HEK293T (cell line): ENCODE data around the gene WDR62.
A peak's percentile ranks its signal among the peaks of the same experiment; 100 is the strongest.

Experiments used
- CTCF ChIA-PET: fragments of 350-600 bp; formaldehyde crosslinking; extraction: SDS; loops from one replicate; lab custom pipeline; 2021; ENCODE audit warnings: antibody characterized with exemption, inconsistent platforms; lab: Yijun Ruan, JAX
- POLR2A ChIA-PET: fragments of 350-600 bp; formaldehyde crosslinking; extraction: SDS; loops from one replicate; lab custom pipeline; 2020; ENCODE audit warnings: antibody characterized with exemption, inconsistent platforms; lab: Yijun Ruan, JAX
- DNase-seq: peaks from one replicate; pipeline ENCODE4 v3.0.0; 2012; ENCODE audit warnings: mixed read lengths; ENCODE audit errors: extremely low spot score
- ARNT ChIP-seq: fragments of 450-650 bp; IDR thresholded peaks from 2 replicates; pipeline ENCODE4 v1.6.1; 2017; ENCODE audit warnings: mild to moderate bottlenecking
- BHLHE40 ChIP-seq: fragments of 450-650 bp; IDR thresholded peaks from 2 replicates; pipeline ENCODE4 v1.6.1; 2016; ENCODE audit warnings: mild to moderate bottlenecking, moderate library complexity, borderline replicate concordance
- CTBP1 ChIP-seq: fragments of 450-650 bp; IDR thresholded peaks from 2 replicates; pipeline ENCODE4 v1.6.1; 2016; ENCODE audit warnings: borderline replicate concordance
- ELF4 ChIP-seq: fragments of 450-650 bp; IDR thresholded peaks from 2 replicates; pipeline ENCODE4 v1.6.1; 2017; ENCODE audit warnings: antibody characterized with exemption
- FOXA1 ChIP-seq: fragments of 450-650 bp; IDR thresholded peaks from 2 replicates; pipeline ENCODE4 v1.6.1; 2016; ENCODE audit warnings: mild to moderate bottlenecking
- FOXK2 ChIP-seq: fragments of 450-650 bp; IDR thresholded peaks from 2 replicates; pipeline ENCODE4 v1.6.1; 2016; ENCODE audit warnings: mild to moderate bottlenecking
- FOXM1 ChIP-seq: fragments of 450-650 bp; IDR thresholded peaks from 2 replicates; pipeline ENCODE4 v1.6.1; 2017; ENCODE audit warnings: mild to moderate bottlenecking, borderline replicate concordance
- HDGF ChIP-seq: fragments of 450-650 bp; IDR thresholded peaks from 2 replicates; pipeline ENCODE4 v1.6.1; 2017; ENCODE audit warnings: antibody characterized with exemption, borderline replicate concordance
- L3MBTL2 ChIP-seq: fragments of 450-650 bp; conservative IDR thresholded peaks from 2 replicates; pipeline ENCODE4 v1.6.1; 2016; ENCODE audit warnings: mild to moderate bottlenecking
- LEF1 ChIP-seq: fragments of 450-650 bp; IDR thresholded peaks from 2 replicates; pipeline ENCODE4 v1.6.1; 2017; ENCODE audit warnings: mild to moderate bottlenecking, borderline replicate concordance
- NFRKB ChIP-seq: fragments of 450-650 bp; IDR thresholded peaks from 2 replicates; pipeline ENCODE4 v1.6.1; 2016; ENCODE audit warnings: mild to moderate bottlenecking, moderate library complexity
- PKNOX1 ChIP-seq: fragments of 450-650 bp; IDR thresholded peaks from 2 replicates; pipeline ENCODE4 v1.6.1; 2016
- SP1 ChIP-seq: fragments of 450-650 bp; IDR thresholded peaks from 2 replicates; pipeline ENCODE4 v1.6.1; 2017
- SUZ12 ChIP-seq: fragments of 450-650 bp; IDR thresholded peaks from 2 replicates; pipeline ENCODE4 v1.6.1; 2016; ENCODE audit warnings: mild to moderate bottlenecking
- TARDBP ChIP-seq: fragments of 450-650 bp; IDR thresholded peaks from 2 replicates; pipeline ENCODE4 v1.6.1; 2016
- ZNF384 ChIP-seq: fragments of 450-650 bp; IDR thresholded peaks from 2 replicates; pipeline ENCODE4 v1.6.1; 2016

WDR62 gene

GRCh38 chr19:36010402-36010801 is 44.3 kb upstream of the WDR62 start:
- POLR2A ChIA-PET, result no interaction called here
- TF ChIP-seq NFRKB (no peak), FOXK2 (no peak), ELF4 (no peak), FOXM1 (no peak), ARNT (no peak), PKNOX1 (no peak), HDGF (no peak), CTBP1 (no peak), FOXA1 (no peak), L3MBTL2 (no peak), BHLHE40 (no peak)
- no peak for DNase-seq
- CTCF ChIA-PET, result no interaction called here

- POLR2A ChIA-PET, result interaction anchor here (0.9 to 1.8 kb wide), 14 partner anchors 8 to 115 kb away, joined by 3 to 13 read pairs (median 5); partner anchors contain the start of genes POLR2I, SDHAF1, TBCB and THAP8
- TF ChIP-seq FOXA1 (no peak), SP1 (no peak), ZNF384 (no peak), TARDBP (no peak), NFRKB (no peak), CTBP1 (no peak)
- DNase-seq, result no peak
- CTCF ChIA-PET, result no interaction called here
These were observed 41.3 kb upstream of the WDR62 start for GRCh38 chr19:36013280-36014011.

DNA sequence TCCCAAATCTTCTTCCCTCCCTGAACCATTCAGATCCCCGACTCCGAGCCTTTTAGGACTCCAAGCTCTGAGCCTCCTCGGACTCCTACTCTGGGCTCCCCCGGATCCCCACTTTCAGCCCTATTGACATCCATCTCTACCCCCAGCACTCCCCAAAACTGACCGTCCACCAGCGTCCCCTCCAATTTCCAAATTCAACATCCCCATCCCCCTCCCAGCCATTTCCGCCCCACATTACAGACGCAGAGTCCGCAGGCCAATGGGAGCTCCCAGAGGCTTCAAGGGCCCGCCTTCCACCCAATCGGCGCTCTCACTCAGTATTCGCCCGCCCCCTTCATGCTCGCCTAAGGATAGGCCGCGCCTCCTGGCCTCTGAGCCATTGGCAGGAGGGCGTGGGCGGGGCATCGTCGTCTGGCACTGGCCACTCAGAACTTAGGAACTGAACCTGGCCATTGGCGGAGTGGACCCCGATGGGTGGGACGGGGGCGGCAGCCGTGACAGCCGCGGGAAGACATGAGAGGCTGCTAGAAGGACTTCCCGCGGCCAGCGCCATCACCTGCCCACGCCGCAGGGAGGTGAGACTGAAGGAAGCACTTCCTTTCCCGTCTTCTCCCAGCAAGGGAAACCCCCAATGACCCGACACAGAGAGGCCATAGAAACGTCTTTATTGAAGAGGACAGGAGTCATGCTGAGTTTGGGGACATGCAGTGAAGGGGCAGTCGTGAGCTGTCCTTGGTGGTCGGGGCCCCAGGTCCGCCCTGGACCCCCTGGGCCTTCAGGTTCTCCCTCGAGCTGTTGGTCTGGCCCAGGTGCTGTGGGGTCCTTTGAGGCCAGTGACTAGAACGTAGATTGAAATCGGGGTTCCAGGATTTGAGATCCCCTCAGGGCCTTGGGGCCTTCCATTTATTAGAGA is 40.4 kb upstream of the WDR62 start, which contains the start of gene ALKBH6:
ALKBH6 (minus strand) TSS at position 202 of the 913 bp plus-strand sequence. CDS start 816 bp downstream, outside the sequence.
- ChIA-PET CTCF (no interaction called here), POLR2A (interaction anchor here (0.9 to 1.8 kb wide), 16 partner anchors 9 to 114 kb away, joined by 3 to 13 read pairs (median 4); partner anchors contain the start of genes POLR2I, SDHAF1, TBCB and THAP8)
- peak; percentile 97 for DNase-seq
- peak; percentile 77 for TF ChIP-seq L3MBTL2
- no peak for TF ChIP-seq BHLHE40
- no peak for TF ChIP-seq ARNT
- TF ChIP-seq FOXK2, result no peak
- no peak for TF ChIP-seq SUZ12
- TF ChIP-seq ELF4, result peak; percentile 38; the same call in 1 of the 2 replicates
- TF ChIP-seq TARDBP, result no peak
- TF ChIP-seq LEF1, result no peak
- peak; percentile 76 for TF ChIP-seq PKNOX1
- no peak for TF ChIP-seq FOXA1
- peak; percentile 86; the same call in 1 of the 2 replicates for TF ChIP-seq HDGF
- no peak for TF ChIP-seq NFRKB
- TF ChIP-seq ZNF384, result no peak
- no peak for TF ChIP-seq FOXM1
- TF ChIP-seq CTBP1, result no peak
- TF ChIP-seq SP1, result peak; percentile 79

- POLR2A ChIA-PET, result no interaction called here
- TF ChIP-seq CTBP1 (no peak), ELF4 (no peak), HDGF (no peak), ZNF384 (no peak), FOXM1 (no peak), L3MBTL2 (no peak)
- CTCF ChIA-PET, result no interaction called here
- DNase-seq, result no peak
These were observed 35.5 kb upstream of the WDR62 start for GRCh38 chr19:36019061-36019670.

DNA sequence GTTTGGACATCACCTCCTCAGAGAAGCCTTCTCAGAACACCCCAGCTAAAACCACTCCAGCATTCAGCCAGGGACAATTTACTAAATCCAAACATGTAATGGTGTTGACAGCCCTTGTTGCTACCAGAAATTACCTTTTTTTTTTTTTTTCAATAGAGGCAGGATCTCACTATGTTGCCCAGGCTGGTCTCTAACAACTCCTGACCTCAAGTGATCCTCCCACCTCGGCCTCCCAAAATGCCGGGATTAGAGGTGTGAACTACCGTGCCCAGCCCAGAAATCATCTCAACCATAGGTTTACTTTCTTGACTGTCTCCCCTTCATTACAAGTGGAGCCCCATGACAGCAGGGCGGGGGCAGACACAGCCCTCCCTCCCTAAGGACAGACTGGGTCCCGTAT is 31.3 kb upstream of the WDR62 start:
- ChIA-PET POLR2A (interaction anchor here (1.0 kb wide), 1 partner anchor 9 kb away, joined by 3 read pairs; the partner anchor contains the start of gene ALKBH6), CTCF (no interaction called here)
- no peak for TF ChIP-seq BHLHE40
- no peak for TF ChIP-seq CTBP1
- no peak for TF ChIP-seq L3MBTL2
- no peak for TF ChIP-seq PKNOX1
- no peak for TF ChIP-seq NFRKB
- TF ChIP-seq FOXA1, result no peak
- no peak for TF ChIP-seq ARNT
- no peak for TF ChIP-seq LEF1
- no peak for TF ChIP-seq FOXK2
- TF ChIP-seq FOXM1, result no peak
- no peak for TF ChIP-seq SUZ12
- TF ChIP-seq TARDBP, result no peak
- no peak for TF ChIP-seq ZNF384
- TF ChIP-seq ELF4, result no peak
- TF ChIP-seq HDGF, result no peak
- no peak for TF ChIP-seq SP1
- DNase-seq, result no peak
